Suprapubic skin (tissue), 4 donors: ENCODE measurements around the gene EIF2D. TPM values are rescaled to one million over a fixed set of nuclear protein-coding genes. Genes with fewer than 3 reads are reported as not detected.

ENCODE experiments used
- DNase-seq, 2 donors: peaks; one replicate each; pipeline ENCODE4 v3.0.0-alpha.2; 2019; ENCODE audit warnings: low spot score in 2 of 2
- H3K27ac ChIP-seq: fragments of 200-600 bp; sonication (generic); one replicate; pipeline ENCODE4 v1.5.1; 2019
- H3K27me3 ChIP-seq: fragments of 200-600 bp; sonication (generic); one replicate; pipeline ENCODE4 v1.5.1; 2019
- H3K36me3 ChIP-seq: fragments of 200-600 bp; sonication (generic); one replicate; pipeline ENCODE4 v1.5.1; 2019
- H3K4me1 ChIP-seq: fragments of 200-600 bp; sonication (generic); one replicate; pipeline ENCODE4 v1.5.1; 2019
- H3K4me3 ChIP-seq: fragments of 200-600 bp; sonication (generic); one replicate; pipeline ENCODE4 v1.5.1; 2019; ENCODE audit warnings: mild to moderate bottlenecking
- H3K9me3 ChIP-seq: fragments of 200-600 bp; sonication (generic); one replicate; pipeline ENCODE4 v1.5.1; 2019
- CTCF ChIP-seq, 2 donors: fragments of 200-600 bp in 1 of 2; fragments of 450-650 bp in 1 of 2; sonication (generic) in 1 of 2; IDR thresholded peaks; one replicate each; pipeline ENCODE4 v1.5.1; 2016 to 2019; ENCODE audit warnings: antibody characterized with exemption in 2 of 2, mild to moderate bottlenecking in 1 of 2, moderate library complexity in 1 of 2
- EP300 ChIP-seq: sonication (generic); formaldehyde crosslinking; IDR thresholded peaks from one replicate; pipeline ENCODE4 v1.6.1; 2017; ENCODE audit warnings: antibody characterized with exemption
- POLR2A ChIP-seq, 2 donors: fragments of 450-650 bp; IDR thresholded peaks; one replicate each; pipeline ENCODE4 v1.6.1; 2017; ENCODE audit warnings: antibody characterized with exemption in 2 of 2, mild to moderate bottlenecking in 2 of 2, moderate library complexity in 2 of 2
- POLR2AphosphoS5 ChIP-seq, 3 donors: sonication (generic); formaldehyde crosslinking; IDR thresholded peaks; one replicate each; pipeline ENCODE4 v1.6.1; 2017; ENCODE audit warnings: antibody characterized with exemption in 3 of 3
- WGBS: methylation state at CpG from one replicate; pipeline ENCODE4 v1.1.5; 2018; 5-methylcytosine and 5-hydroxymethylcytosine counted together
- total RNA-seq, 4 donors: library from RNA; depleted of rRNA; stranded (reverse); fragments of >200 nt; gene quantifications; one replicate each; pipeline ENCODE4 v1.1.0, GENCODE V29; 2016

EIF2D gene
- total RNA-seq, 4 donors from 2014 or later: 55.0 to 69.1 (median 61.1) TPM

- H3K9me3 ChIP-seq: no peaks in the 10 kb centered on the region
- H3K27ac ChIP-seq: no peak overlapping the region
- 74% methylated on average over 4 of the region's 4 CpGs for WGBS
- no peak overlapping the region for H3K4me3 ChIP-seq
- no peak for TF ChIP-seq EP300
- TF ChIP-seq POLR2AphosphoS5 (IDR thresholded peaks at IDR 0.05): no peak
- no peak for TF ChIP-seq CTCF (IDR thresholded peaks at IDR 0.05)
- no peak for TF ChIP-seq POLR2A (IDR thresholded peaks at IDR 0.05)
- H3K4me1 ChIP-seq: peaks cover 22% of the 10 kb centered on the region
- DNase-seq: peak in 1 of 2 donors; percentile 0
- no peaks in the 10 kb centered on the region for H3K27me3 ChIP-seq
- H3K36me3 ChIP-seq: no peaks in the 10 kb centered on the region
Observed at GRCh38 chr1:206577626-206578025, 34.6 kb downstream of the EIF2D start.

- Histone ChIP-seq H3K4me1 (peaks cover 16% of the 10 kb centered on the region), H3K4me3 (no peak overlapping the region), H3K36me3 (no peaks in the 10 kb centered on the region), H3K9me3 (no peaks in the 10 kb centered on the region), H3K27ac (peak overlapping the region; percentile 60), H3K27me3 (no peaks in the 10 kb centered on the region)
- TF ChIP-seq EP300: no peak
- no peak for TF ChIP-seq POLR2AphosphoS5 (IDR thresholded peaks at IDR 0.05)
- TF ChIP-seq CTCF (IDR thresholded peaks at IDR 0.05): no peak
- TF ChIP-seq POLR2A (IDR thresholded peaks at IDR 0.05): no peak
- 89% methylated on average over 3 of the region's 3 CpGs for WGBS
- peak in 1 of 2 donors; percentile 27 for DNase-seq
Observed at GRCh38 chr1:206575894-206576737, 36.1 kb downstream of the EIF2D start.

DNA sequence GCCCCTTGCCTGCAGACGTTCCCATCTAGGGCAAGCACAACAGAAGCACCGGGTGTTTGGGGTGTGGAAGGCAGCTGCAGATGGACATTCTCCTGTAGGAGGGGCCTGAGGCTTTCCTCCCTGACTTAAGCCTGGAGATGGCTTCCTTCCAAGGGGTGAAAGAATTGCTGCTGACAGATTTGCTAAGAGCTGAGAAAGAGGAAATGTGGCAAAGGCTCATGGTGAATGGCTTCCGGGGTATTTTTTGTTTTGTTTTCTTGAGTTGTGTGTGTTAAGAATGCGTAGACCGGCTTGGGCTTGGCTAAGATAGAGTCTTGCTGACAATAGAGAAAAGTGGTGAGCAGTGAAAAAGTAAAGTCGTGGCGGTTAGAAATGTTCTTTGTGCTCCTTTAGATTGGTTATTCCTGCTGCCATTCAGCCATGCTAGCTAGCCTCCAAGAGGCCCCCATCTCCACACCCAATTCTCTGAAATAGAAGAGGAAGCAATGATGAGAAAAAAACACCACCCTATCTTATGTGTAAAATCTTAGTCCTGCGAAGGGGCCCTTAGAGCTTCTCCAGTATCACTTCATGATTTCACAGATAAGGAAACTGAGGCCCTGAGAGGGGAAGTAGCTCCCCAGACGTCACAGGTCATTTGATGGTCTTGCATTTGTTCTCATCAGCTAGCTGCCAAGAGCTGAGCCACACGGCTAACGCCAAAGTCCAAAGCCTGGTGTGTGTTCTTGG, 36.9 kb downstream of the EIF2D start:
- H3K27ac ChIP-seq: peak overlapping the region; percentile 60
- peaks cover 16% of the 10 kb centered on the region for H3K4me1 ChIP-seq
- H3K4me3 ChIP-seq: no peak overlapping the region
- no peaks in the 10 kb centered on the region for H3K36me3 ChIP-seq
- H3K27me3 ChIP-seq: no peaks in the 10 kb centered on the region
- TF ChIP-seq CTCF (IDR thresholded peaks at IDR 0.05): no peak
- no peak for TF ChIP-seq POLR2A (IDR thresholded peaks at IDR 0.05)
- TF ChIP-seq EP300: no peak
- TF ChIP-seq POLR2AphosphoS5 (IDR thresholded peaks at IDR 0.05): no peak
- DNase-seq: peak in 1 of 2 donors; percentile 61
- WGBS: 58% methylated on average over 10 of the region's 11 CpGs
- no peaks in the 10 kb centered on the region for H3K9me3 ChIP-seq

GRCh38 chr1:206573762-206574161, 38.5 kb downstream of the EIF2D start:
- 92% methylated on average over 4 of the region's 4 CpGs for WGBS
- H3K27me3 ChIP-seq: no peaks in the 10 kb centered on the region
- peaks cover 7% of the 10 kb centered on the region for H3K4me1 ChIP-seq
- no peak overlapping the region for H3K27ac ChIP-seq
- no peak for DNase-seq
- TF ChIP-seq CTCF (IDR thresholded peaks at IDR 0.05): no peak
- no peak for TF ChIP-seq EP300
- no peak for TF ChIP-seq POLR2AphosphoS5 (IDR thresholded peaks at IDR 0.05)
- TF ChIP-seq POLR2A (IDR thresholded peaks at IDR 0.05): no peak
- no peak overlapping the region for H3K4me3 ChIP-seq
- H3K9me3 ChIP-seq: no peaks in the 10 kb centered on the region
- H3K36me3 ChIP-seq: no peaks in the 10 kb centered on the region

- H3K36me3 ChIP-seq: no peaks in the 10 kb centered on the region
- H3K27ac ChIP-seq: no peak overlapping the region
- no peak for DNase-seq
- H3K9me3 ChIP-seq: no peaks in the 10 kb centered on the region
- 85% methylated on average over 4 of the region's 4 CpGs for WGBS
- H3K4me1 ChIP-seq: peaks cover 7% of the 10 kb centered on the region
- no peak overlapping the region for H3K4me3 ChIP-seq
- H3K27me3 ChIP-seq: no peaks in the 10 kb centered on the region
- TF ChIP-seq POLR2AphosphoS5 (IDR thresholded peaks at IDR 0.05) (no peak), CTCF (IDR thresholded peaks at IDR 0.05) (no peak), POLR2A (IDR thresholded peaks at IDR 0.05) (no peak), EP300 (no peak)
Observed at GRCh38 chr1:206573319-206573718, 38.9 kb downstream of the EIF2D start.
